GM12878 (cell line): ENCODE measurements around the gene PHLDA3. TPM values are rescaled to one million over a fixed set of nuclear protein-coding genes. Genes with fewer than 3 reads are reported as not detected.
A peak's percentile ranks its signal among the peaks of the same experiment; 100 is the strongest.

Source experiments
- ATAC-seq: fragments of 200-7000 bp; cut with Tn5 transposase; 3 replicates; pipeline ENCODE4 v1.9.1; 2020; ENCODE audit warnings: mild to moderate bottlenecking, moderate library complexity
- BruUV-seq: library from RNA; stranded (reverse); fragments of 400-500 nt; replicated peaks from 2 replicates; lab custom pipeline; 2021; lab: Mats Ljungman, UMichigan
- CTCF ChIA-PET: fragments of 300-600 bp; sonication (Branson Sonifier 250); formaldehyde crosslinking; extraction: SDS; loops from one replicate; lab custom pipeline; 2021; ENCODE audit warnings: inconsistent platforms; lab: Yijun Ruan, JAX
- POLR2A ChIA-PET: fragments of 350-600 bp; formaldehyde crosslinking; extraction: SDS; loops from one replicate; lab custom pipeline; 2021; ENCODE audit warnings: inconsistent platforms; lab: Charles Lee
- RAD21 ChIA-PET: fragments of 300-600 bp; sonication (Branson Sonifier 250); formaldehyde crosslinking; loops from one replicate; lab custom pipeline; 2023; ENCODE audit warnings: antibody characterized with exemption; ENCODE audit not compliant: unreplicated experiment; lab: Charles Lee
- SMC1A ChIA-PET: fragments of 300-600 bp; sonication (Branson Sonifier 250); formaldehyde crosslinking; loops from one replicate; lab custom pipeline; 2023; ENCODE audit not compliant: unreplicated experiment, uncharacterized antibody; lab: Charles Lee
- DNase-seq: peaks from one replicate; pipeline ENCODE4 v3.0.0-alpha.2; 2011; ENCODE audit warnings: low read depth, low spot score
- FAIRE-seq: peaks from 3 replicates; lab custom pipeline; 2011; peaks lifted over from hg19 to GRCh38; lab: Jason Lieb, UNC
- H2AFZ ChIP-seq: 2 replicates; pipeline ENCODE4 v1.6.0; 2011; ENCODE audit warnings: low read depth, low read length, control low read depth; ENCODE audit not compliant: control insufficient read depth
- H3K27ac ChIP-seq: 2 replicates; pipeline ENCODE4 v1.5.1; 2011; ENCODE audit warnings: control low read depth; ENCODE audit not compliant: control insufficient read depth, insufficient read depth
- H3K27me3 ChIP-seq, 2 experiments: replicated peaks in 1 of 2; 2 replicates each; pipeline versions ENCODE4 v1.6.0 to v1.6.1; 2011; ENCODE audit warnings: low read length in 1 of 2; ENCODE audit not compliant: control insufficient read depth in 2 of 2, insufficient read depth in 2 of 2
- H3K36me3 ChIP-seq, 2 experiments: 2 replicates each; pipeline ENCODE4 v1.5.1; 2011; ENCODE audit warnings: low read length in 1 of 2; ENCODE audit not compliant: control insufficient read depth in 2 of 2, insufficient read depth in 2 of 2
- H3K4me1 ChIP-seq: 2 replicates; pipeline ENCODE4 v1.6.1; 2011; ENCODE audit warnings: mild to moderate bottlenecking, low read length, moderate library complexity, mixed read lengths; ENCODE audit not compliant: control insufficient read depth, insufficient read depth
- H3K4me2 ChIP-seq: 2 replicates; pipeline ENCODE4 v1.6.0; 2011; ENCODE audit warnings: control low read depth; ENCODE audit not compliant: control insufficient read depth, insufficient read depth
- H3K4me3 ChIP-seq: fragments of 200-600 bp; sonication (generic); 2 replicates; pipeline ENCODE4 v1.5.1; 2016
- H3K79me2 ChIP-seq: 2 replicates; pipeline ENCODE4 v1.6.0; 2011; ENCODE audit warnings: low read length; ENCODE audit not compliant: control insufficient read depth, insufficient read depth
- H3K9ac ChIP-seq: 2 replicates; pipeline ENCODE4 v1.8.0; 2011; ENCODE audit warnings: low read length, control low read depth, mixed read lengths; ENCODE audit not compliant: control insufficient read depth, insufficient read depth
- H3K9me3 ChIP-seq: replicated peaks from 3 replicates; pipeline ENCODE4 v1.5.1; 2011; ENCODE audit warnings: mild to moderate bottlenecking, low read length; ENCODE audit not compliant: control insufficient read depth, insufficient read depth
- H4K20me1 ChIP-seq: 2 replicates; pipeline ENCODE4 v1.6.0; 2011; ENCODE audit not compliant: control insufficient read depth, insufficient read depth
- BCLAF1 ChIP-seq: fragments of 450-650 bp; IDR thresholded peaks from 2 replicates; pipeline ENCODE4 v1.6.1; 2017; ENCODE audit warnings: antibody characterized with exemption, mild to moderate bottlenecking, moderate library complexity
- BRCA1 ChIP-seq: IDR thresholded peaks from 2 replicates; pipeline ENCODE4 v1.6.1; 2011; ENCODE audit warnings: low read depth, low read length, improper control_type of control experiment
- HDAC2 ChIP-seq: fragments of 200-600 bp; sonication (generic); IDR thresholded peaks from 2 replicates; pipeline ENCODE4 v1.6.1; 2017
- MEF2B ChIP-seq: fragments of 450-650 bp; IDR thresholded peaks from 2 replicates; pipeline ENCODE4 v1.6.1; 2018; ENCODE audit warnings: mild to moderate bottlenecking, moderate library complexity; ENCODE audit not compliant: partially characterized antibody, poor library complexity, severe bottlenecking
- NFYB ChIP-seq: IDR thresholded peaks from 2 replicates; pipeline ENCODE4 v1.6.1; 2011; ENCODE audit warnings: low read depth, mild to moderate bottlenecking, low read length, improper control_type of control experiment, moderate library complexity; ENCODE audit not compliant: insufficient read depth
- PKNOX1 ChIP-seq: fragments of 450-650 bp; IDR thresholded peaks from 2 replicates; pipeline ENCODE4 v1.6.1; 2016; ENCODE audit warnings: mild to moderate bottlenecking
- PML ChIP-seq: IDR thresholded peaks from 2 replicates; pipeline ENCODE4 v1.6.1; 2012; ENCODE audit warnings: low read length, inconsistent platforms
- POU2F2 ChIP-seq: IDR thresholded peaks from 3 replicates; pipeline ENCODE4 v1.6.1; 2011; ENCODE audit warnings: low read depth, mild to moderate bottlenecking, low read length, borderline replicate concordance
- PRDM15 ChIP-seq: fragments of 450-650 bp; formaldehyde crosslinking; IDR thresholded peaks from 2 replicates; pipeline ENCODE4 v1.4.0; 2020; ENCODE audit warnings: mild to moderate bottlenecking, moderate library complexity
- SMARCA5 ChIP-seq: fragments of 450-650 bp; IDR thresholded peaks from 2 replicates; pipeline ENCODE4 v1.6.1; 2017; ENCODE audit warnings: mild to moderate bottlenecking
- SPI1 ChIP-seq: IDR thresholded peaks from 2 replicates; pipeline ENCODE4 v1.6.1; 2011; ENCODE audit warnings: low read depth, mild to moderate bottlenecking, low read length, moderate library complexity, borderline replicate concordance; ENCODE audit not compliant: insufficient read depth
- SREBF2 ChIP-seq: IDR thresholded peaks from 2 replicates; pipeline ENCODE4 v1.6.1; 2012; ENCODE audit warnings: mild to moderate bottlenecking, low read length
- WGBS: methylation state at CpG from one replicate; pipeline ENCODE4 v1.1.6; 2016; ENCODE audit warnings: low lambda C conversion rate; ENCODE audit not compliant: insufficient replicate concordance, insufficient coverage; ENCODE audit errors: missing lambda C conversion rate; 5-methylcytosine and 5-hydroxymethylcytosine counted together
- in situ Hi-C: fragments of 300-500 bp; cut with MboI; formaldehyde crosslinking; loops from 9 replicates; pipeline ENCODE4 v1.14.3; 2018; ENCODE audit warnings: mixed read lengths
- intact Hi-C: fragments of 100-400 bp; cut with micrococcal nuclease; formaldehyde crosslinking; loops from one replicate; pipeline ENCODE4 v1.14.2; 2022; ENCODE audit not compliant: unreplicated experiment
- polyA plus RNA-seq, 11 experiments: library from polyadenylated mRNA; depleted of rRNA in 4 of 11; unstranded in 6 of 11; stranded (reverse) in 5 of 11; fragments of >200 nt; fragmentation: Nextera tagmentation in 4 of 11; fragmentation: Illumina TruSeq in 1 of 11; extraction: Ambion mirVana in 4 of 11; extraction: Trizol in 1 of 11; gene quantifications; 1 replicate in 1 of 11; 2 replicates in 10 of 11; pipeline versions ENCODE4 v1.2.1 to v1.2.3, GENCODE V29; 2011 to 2016; ENCODE audit warnings: inconsistent platforms in 2 of 11, missing spikeins in 2 of 11, low read depth in 1 of 11
- total RNA-seq, 4 experiments: library from RNA; depleted of rRNA in 3 of 4; stranded (reverse); fragments of >200 nt in 3 of 4; fragmentation: Illumina TruSeq in 1 of 4; extraction: Trizol in 1 of 4; gene quantifications; 2 replicates each; pipeline versions ENCODE4 v1.2.1 to v1.2.3, GENCODE V29; 2013 to 2021
- TF ChIP-seq, protein P1 (sequence below): fragments of 150-350 bp; IDR thresholded peaks from 2 replicates; pipeline ENCODE4 v1.6.1; 2014; ENCODE audit warnings: mild to moderate bottlenecking, low read depth, low read length

PHLDA3 gene
- total and polyA plus RNA-seq, 10 of the 15 experiments (the other 5 are each of a cell fraction or from before 2014, with no cell fraction given), result 0.60 to 57.4 (median 21.8) TPM

DNA sequence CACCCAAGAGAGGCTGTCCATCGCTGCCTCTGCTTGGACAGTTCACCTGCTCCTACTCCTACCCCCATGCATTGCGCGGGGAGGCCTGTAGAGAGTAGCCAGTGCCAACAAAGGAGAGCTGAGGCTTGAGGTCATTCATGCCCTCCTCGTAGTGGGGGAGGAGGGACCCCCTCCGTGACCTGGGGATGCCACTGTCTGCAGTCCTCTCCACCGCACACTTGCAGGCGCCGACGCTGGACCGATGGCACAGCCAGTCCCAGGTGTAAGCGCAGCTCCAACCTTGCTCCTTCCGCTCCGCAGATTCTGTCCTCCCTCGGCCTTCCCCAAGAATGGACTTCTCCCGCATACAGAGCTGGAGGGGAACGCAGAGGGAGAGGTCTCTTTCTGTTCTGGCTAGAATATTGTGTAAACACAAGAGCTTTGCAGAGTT, 672 bp upstream of the PHLDA3 start (continued):
- TF ChIP-seq SREBF2, result no peak

- 24% methylated on average over 43 of the region's 44 CpGs for WGBS
- Histone ChIP-seq H3K27ac (peak overlapping the region; percentile 67), H3K4me1 (peaks cover 11% of the 10 kb centered on the region), H3K9ac (peak overlapping the region; percentile 79), H2AFZ (peak overlapping the region; percentile 81), H3K27me3 (no peaks in the 10 kb centered on the region), H3K9me3 (no peaks in the 10 kb centered on the region), H4K20me1 (no peaks in the 10 kb centered on the region), H3K79me2 (peaks cover 34% of the 10 kb centered on the region), H3K4me3 (peak overlapping the region; percentile 96), H3K4me2 (peak overlapping the region; percentile 89), H3K36me3 (peaks cover 4 to 6% of the 10 kb centered on the region in 2 experiments; a peak in 3 of 4 replicates)
- ATAC-seq (peak; percentile 67), DNase-seq (no peak), FAIRE-seq (no peak)
- ChIA-PET CTCF (interaction anchor here (1.0 to 14.7 kb wide), 9 partner anchors 11 to 82 kb away, joined by 3 to 149 read pairs (median 7); no protein-coding TSS in a partner anchor), SMC1A (interaction anchor here (1.2 to 3.4 kb wide), 8 partner anchors 12 to 82 kb away, joined by 3 to 15 read pairs (median 6); no protein-coding TSS in a partner anchor), RAD21 (interaction anchor here (0.7 to 5.7 kb wide), 10 partner anchors 12 to 85 kb away, joined by 3 to 45 read pairs (median 4); partner anchors contain the start of gene CSRP1), POLR2A (interaction anchor here (0.8 to 4.5 kb wide), 8 partner anchors 11 to 44 kb away, joined by 3 to 33 read pairs (median 6); partner anchors contain the start of gene CSRP1)
- in situ Hi-C loops (no loop called here), intact Hi-C loops (no loop called here)
- BruUV-seq, result TSS peak; percentile 74
- no peak for TF ChIP-seq MEF2B
- no peak for TF ChIP-seq POU2F2
- TF ChIP-seq NFYB, result no peak
- TF ChIP-seq PRDM15 (CRISPR knock-in tag), result no peak
- no peak for TF ChIP-seq PKNOX1
- no peak for TF ChIP-seq HDAC2
- no peak for TF ChIP-seq SMARCA5
- no peak for TF ChIP-seq PML
- TF ChIP-seq BRCA1, result no peak
- TF ChIP-seq SPI1, result peak; percentile 17; the same call in 1 of the 2 replicates
- TF ChIP-seq BCLAF1, result no peak
- TF ChIP-seq, protein P1, sequence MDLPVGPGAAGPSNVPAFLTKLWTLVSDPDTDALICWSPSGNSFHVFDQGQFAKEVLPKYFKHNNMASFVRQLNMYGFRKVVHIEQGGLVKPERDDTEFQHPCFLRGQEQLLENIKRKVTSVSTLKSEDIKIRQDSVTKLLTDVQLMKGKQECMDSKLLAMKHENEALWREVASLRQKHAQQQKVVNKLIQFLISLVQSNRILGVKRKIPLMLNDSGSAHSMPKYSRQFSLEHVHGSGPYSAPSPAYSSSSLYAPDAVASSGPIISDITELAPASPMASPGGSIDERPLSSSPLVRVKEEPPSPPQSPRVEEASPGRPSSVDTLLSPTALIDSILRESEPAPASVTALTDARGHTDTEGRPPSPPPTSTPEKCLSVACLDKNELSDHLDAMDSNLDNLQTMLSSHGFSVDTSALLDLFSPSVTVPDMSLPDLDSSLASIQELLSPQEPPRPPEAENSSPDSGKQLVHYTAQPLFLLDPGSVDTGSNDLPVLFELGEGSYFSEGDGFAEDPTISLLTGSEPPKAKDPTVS, result no peak
These were observed 516 bp downstream of the PHLDA3 start for GRCh38 chr1:201468501-201468843.
